HG03460 (cell line): ENCODE data around the gene DCDC2B.
"Not testable (repeated sequence)": the region's sequence is repeated elsewhere in the genome, so short reads cannot be mapped to it uniquely, and the experiment has no call there.

Experiments
- ATAC-seq: cut with Tn5 transposase; IDR thresholded peaks from one replicate; pipeline ENCODE4 v1.9.1; 2021; ENCODE audit not compliant: unreplicated experiment

The DCDC2B gene

GRCh38 chr1:32208891-32209328 is at the start of gene DCDC2B:
DCDC2B (plus strand) TSS chr1:32209089; CDS start chr1:32209094, 5 bp downstream.
- no peak for ATAC-seq

- ATAC-seq = peak; percentile 61
Observed at GRCh38 chr1:32159189-32159588, 49.7 kb upstream of the DCDC2B start.

- ATAC-seq = no peak
Observed at GRCh38 chr1:32163405-32163804, 45.5 kb upstream of the DCDC2B start.

GRCh38 chr1:32165633-32166032 is 43.3 kb upstream of the DCDC2B start:
- ATAC-seq = not testable (repeated sequence)

- no peak for ATAC-seq
Observed at GRCh38 chr1:32170991-32171390, 37.9 kb upstream of the DCDC2B start.

GRCh38 chr1:32172621-32173245 is 36.2 kb upstream of the DCDC2B start:
- no peak for ATAC-seq

GRCh38 chr1:32178380-32179192 is 30.3 kb upstream of the DCDC2B start:
- ATAC-seq = no peak

- no peak for ATAC-seq
Observed at GRCh38 chr1:32179193-32179442, 29.8 kb upstream of the DCDC2B start.

- ATAC-seq = peak; percentile 72
Observed at GRCh38 chr1:32179443-32180185, 29.3 kb upstream of the DCDC2B start, which contains the start of gene TXLNA. TXLNA (plus strand) TSS chr1:32179675; CDS start chr1:32180346, 671 bp downstream.

- ATAC-seq = no peak
Observed at GRCh38 chr1:32180186-32181060, 28.5 kb upstream of the DCDC2B start.

- ATAC-seq = no peak
Observed at GRCh38 chr1:32181065-32181464, 27.8 kb upstream of the DCDC2B start.

- no peak for ATAC-seq
Observed at GRCh38 chr1:32181563-32181962, 27.3 kb upstream of the DCDC2B start.

GRCh38 chr1:32182060-32182459 is 26.8 kb upstream of the DCDC2B start:
- ATAC-seq = no peak

- ATAC-seq = no peak
Observed at GRCh38 chr1:32184650-32185049, 24.2 kb upstream of the DCDC2B start.

GRCh38 chr1:32186077-32186476 is 22.8 kb upstream of the DCDC2B start:
- no peak for ATAC-seq

GRCh38 chr1:32186491-32186890 is 22.4 kb upstream of the DCDC2B start:
- no peak for ATAC-seq

GRCh38 chr1:32187850-32188249 is 21.0 kb upstream of the DCDC2B start:
- ATAC-seq = no peak

- no peak for ATAC-seq
Observed at GRCh38 chr1:32192220-32192948, 16.5 kb upstream of the DCDC2B start.

- ATAC-seq = no peak
Observed at GRCh38 chr1:32194984-32195383, 13.9 kb upstream of the DCDC2B start.

GRCh38 chr1:32195531-32195930 is 13.4 kb upstream of the DCDC2B start:
- ATAC-seq = no peak
